ENCODE results near the gene APOL1.

Gene APOL1

GRCh38 chr22:36218648-36219193 is 34.2 kb upstream of the APOL1 start:
- no peak for TF ChIP-seq CTCF (conservative IDR thresholded peaks at IDR 0.05; ENCODE audit: low read depth, low read length)
- Histone ChIP-seq H3K4me1 (ENCODE audit: low read depth, poor library complexity, severe bottlenecking) (peaks cover 13% of the 10 kb centered on the region), H3K4me2 (no peak overlapping the region), H3K27ac (no peak overlapping the region), H3K4me3 (IDR thresholded peaks at IDR 0.05; ENCODE audit: insufficient read depth, low read depth, low read length) (no peak overlapping the region), H3K79me2 (ENCODE audit: insufficient read depth, low read depth) (no peaks in the 10 kb centered on the region), H3K9ac (no peak overlapping the region), H3K36me3 (ENCODE audit: insufficient read depth) (no peaks in the 10 kb centered on the region), H3K27me3 (ENCODE audit: insufficient read depth, low read depth) (no peaks in the 10 kb centered on the region), H2AFZ (ENCODE audit: low read depth) (no peak overlapping the region), H4K20me1 (ENCODE audit: insufficient read depth) (no peaks in the 10 kb centered on the region)

DNA sequence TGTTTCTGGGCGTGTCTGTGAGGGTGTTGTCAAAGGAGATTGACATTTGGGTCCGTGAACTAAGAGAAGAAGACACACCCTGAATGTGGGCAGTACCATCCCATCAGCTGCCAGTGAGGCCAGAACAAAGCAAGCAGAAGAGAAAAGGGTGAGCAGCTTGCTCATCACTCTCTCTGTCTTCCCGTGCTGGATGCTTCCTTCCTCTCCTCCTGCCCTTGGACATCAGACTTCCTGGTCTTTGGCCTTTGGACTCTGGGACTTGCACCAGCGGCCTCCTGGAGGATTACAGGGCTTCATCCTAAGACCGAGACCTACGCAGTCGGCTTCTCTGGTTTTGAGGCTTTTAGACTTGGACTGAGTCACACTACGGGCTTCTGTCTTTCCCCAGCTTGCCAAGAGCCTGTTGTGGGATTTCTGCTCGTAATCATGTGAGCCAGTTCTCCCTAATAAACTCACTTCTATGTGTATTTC is 32.4 kb upstream of the APOL1 start:
- Histone ChIP-seq H3K9ac (no peak overlapping the region), H3K4me2 (no peak overlapping the region), H3K79me2 (ENCODE audit: insufficient read depth, low read depth) (no peaks in the 10 kb centered on the region), H4K20me1 (ENCODE audit: insufficient read depth) (no peaks in the 10 kb centered on the region), H3K27me3 (ENCODE audit: insufficient read depth, low read depth) (no peaks in the 10 kb centered on the region), H3K27ac (no peak overlapping the region), H3K4me3 (IDR thresholded peaks at IDR 0.05; ENCODE audit: insufficient read depth, low read depth, low read length) (no peak overlapping the region), H3K4me1 (ENCODE audit: low read depth, poor library complexity, severe bottlenecking) (peaks cover 13% of the 10 kb centered on the region), H3K36me3 (ENCODE audit: insufficient read depth) (no peaks in the 10 kb centered on the region), H2AFZ (ENCODE audit: low read depth) (no peak overlapping the region)
- no peak for TF ChIP-seq CTCF (conservative IDR thresholded peaks at IDR 0.05; ENCODE audit: low read depth, low read length)

- peak; percentile 73 for TF ChIP-seq CTCF (conservative IDR thresholded peaks at IDR 0.05; ENCODE audit: low read depth, low read length)
- peaks cover 13% of the 10 kb centered on the region for H3K4me1 ChIP-seq (ENCODE audit: low read depth, poor library complexity, severe bottlenecking)
- no peaks in the 10 kb centered on the region for H3K36me3 ChIP-seq (ENCODE audit: insufficient read depth)
- no peaks in the 10 kb centered on the region for H4K20me1 ChIP-seq (ENCODE audit: insufficient read depth)
- H3K9ac ChIP-seq, result no peak overlapping the region
- no peak overlapping the region for H2AFZ ChIP-seq (ENCODE audit: low read depth)
- no peaks in the 10 kb centered on the region for H3K27me3 ChIP-seq (ENCODE audit: insufficient read depth, low read depth)
- no peaks in the 10 kb centered on the region for H3K79me2 ChIP-seq (ENCODE audit: insufficient read depth, low read depth)
- 0 out of 2 replicates have a peak overlapping the region, but pooled peaks have one; percentile 5 for H3K27ac ChIP-seq
- no peak overlapping the region; the same call in 1 of the 2 replicates for H3K4me2 ChIP-seq
- H3K4me3 ChIP-seq (IDR thresholded peaks at IDR 0.05; ENCODE audit: insufficient read depth, low read depth, low read length), result no peak overlapping the region
Measured at GRCh38 chr22:36221799-36222751, 30.9 kb upstream of the APOL1 start.

DNA sequence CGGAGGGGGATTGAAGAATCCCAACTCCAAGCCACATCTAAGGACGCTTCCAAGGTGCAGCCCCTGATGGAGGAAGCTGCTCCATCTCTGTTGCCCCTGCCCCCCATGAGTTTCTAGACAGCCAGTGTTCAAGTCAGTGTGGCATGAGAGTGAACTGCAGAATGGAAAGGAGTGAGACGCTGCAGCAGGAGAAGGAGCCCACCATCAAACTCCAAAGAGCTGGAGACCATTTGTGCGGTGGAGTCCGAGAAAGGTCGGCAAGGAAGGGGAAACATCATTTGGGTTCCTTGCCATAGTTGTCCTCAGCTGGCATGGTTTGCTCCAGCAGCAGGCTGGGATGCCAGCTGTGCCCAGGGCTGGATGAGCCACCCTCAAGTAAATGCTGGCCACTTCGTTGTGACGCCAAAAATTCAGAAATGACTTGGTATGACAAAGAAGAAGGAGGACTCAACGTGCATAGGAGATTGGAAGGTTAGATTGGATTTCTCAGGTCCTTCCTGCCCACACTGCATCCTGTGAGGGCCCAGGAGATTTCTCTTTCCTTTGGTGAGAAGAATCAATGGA is 30.0 kb upstream of the APOL1 start:
- H3K27me3 ChIP-seq (ENCODE audit: insufficient read depth, low read depth), result no peaks in the 10 kb centered on the region
- no peak for TF ChIP-seq CTCF (conservative IDR thresholded peaks at IDR 0.05; ENCODE audit: low read depth, low read length)
- no peak overlapping the region for H3K4me3 ChIP-seq (IDR thresholded peaks at IDR 0.05; ENCODE audit: insufficient read depth, low read depth, low read length)
- no peaks in the 10 kb centered on the region for H3K36me3 ChIP-seq (ENCODE audit: insufficient read depth)
- no peaks in the 10 kb centered on the region for H3K79me2 ChIP-seq (ENCODE audit: insufficient read depth, low read depth)
- H3K4me2 ChIP-seq, result no peak overlapping the region
- H3K27ac ChIP-seq, result no peak overlapping the region
- H3K4me1 ChIP-seq (ENCODE audit: low read depth, poor library complexity, severe bottlenecking), result peaks cover 13% of the 10 kb centered on the region
- no peak overlapping the region for H2AFZ ChIP-seq (ENCODE audit: low read depth)
- no peak overlapping the region for H3K9ac ChIP-seq
- no peaks in the 10 kb centered on the region for H4K20me1 ChIP-seq (ENCODE audit: insufficient read depth)

Measured in KMS-11 (cell line).